Retinal pigment epithelial cell (primary cell): ENCODE data around the gene APOBEC2.

Experiments used
- DNase-seq: peaks from one replicate; pipeline ENCODE4 v3.0.0-alpha.2; 2010; ENCODE audit warnings: low read depth
- H3K4me3 ChIP-seq: 2 replicates; pipeline ENCODE4 v1.5.1; 2011; ENCODE audit warnings: mild to moderate bottlenecking, low read length, control low read depth, moderate library complexity
- TF ChIP-seq, protein P1 (sequence below): conservative IDR thresholded peaks from 2 replicates; pipeline ENCODE4 v1.5.1; 2011; ENCODE audit warnings: low read depth, low read length, control low read depth, inconsistent platforms

APOBEC2 gene

DNA sequence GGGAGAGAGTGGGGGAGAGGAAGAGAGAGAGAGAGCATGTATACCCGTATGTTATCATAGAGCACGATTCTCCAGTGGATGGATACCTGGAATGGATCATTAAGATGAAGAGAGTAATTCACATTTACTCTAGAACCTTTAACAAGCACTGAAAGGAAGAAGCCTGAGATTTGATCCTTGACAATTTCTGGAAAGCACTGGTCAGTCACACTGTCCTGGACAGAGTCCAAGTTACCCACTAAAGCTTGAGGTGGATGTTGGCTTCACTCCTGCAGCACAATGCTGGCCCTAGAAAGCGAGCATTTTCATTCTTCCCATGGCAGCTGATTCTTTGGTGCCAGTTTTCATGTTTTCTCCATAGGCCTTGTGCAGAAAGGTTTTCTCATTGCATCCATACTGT, 45.4 kb downstream of the APOBEC2 start:
- H3K4me3 ChIP-seq, result no peak overlapping the region
- DNase-seq, result peak; percentile 32

GRCh38 chr6:41100871-41101287, 47.9 kb downstream of the APOBEC2 start:
- TF ChIP-seq, protein P1, sequence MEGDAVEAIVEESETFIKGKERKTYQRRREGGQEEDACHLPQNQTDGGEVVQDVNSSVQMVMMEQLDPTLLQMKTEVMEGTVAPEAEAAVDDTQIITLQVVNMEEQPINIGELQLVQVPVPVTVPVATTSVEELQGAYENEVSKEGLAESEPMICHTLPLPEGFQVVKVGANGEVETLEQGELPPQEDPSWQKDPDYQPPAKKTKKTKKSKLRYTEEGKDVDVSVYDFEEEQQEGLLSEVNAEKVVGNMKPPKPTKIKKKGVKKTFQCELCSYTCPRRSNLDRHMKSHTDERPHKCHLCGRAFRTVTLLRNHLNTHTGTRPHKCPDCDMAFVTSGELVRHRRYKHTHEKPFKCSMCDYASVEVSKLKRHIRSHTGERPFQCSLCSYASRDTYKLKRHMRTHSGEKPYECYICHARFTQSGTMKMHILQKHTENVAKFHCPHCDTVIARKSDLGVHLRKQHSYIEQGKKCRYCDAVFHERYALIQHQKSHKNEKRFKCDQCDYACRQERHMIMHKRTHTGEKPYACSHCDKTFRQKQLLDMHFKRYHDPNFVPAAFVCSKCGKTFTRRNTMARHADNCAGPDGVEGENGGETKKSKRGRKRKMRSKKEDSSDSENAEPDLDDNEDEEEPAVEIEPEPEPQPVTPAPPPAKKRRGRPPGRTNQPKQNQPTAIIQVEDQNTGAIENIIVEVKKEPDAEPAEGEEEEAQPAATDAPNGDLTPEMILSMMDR, result no peak
- H3K4me3 ChIP-seq, result no peak overlapping the region
- no peak for DNase-seq

More for the DNA sequence above, 45.4 kb downstream of the APOBEC2 start:
- TF ChIP-seq, protein P1, result no peak

GRCh38 chr6:41103847-41104246, 50.8 kb downstream of the APOBEC2 start:
- TF ChIP-seq, protein P1, result no peak
- H3K4me3 ChIP-seq, result no peak overlapping the region
- DNase-seq, result no peak

- no peak for DNase-seq
- H3K4me3 ChIP-seq, result no peak overlapping the region
- TF ChIP-seq, protein P1, result no peak
Observed at GRCh38 chr6:41111017-41111416, 58.0 kb downstream of the APOBEC2 start.
